Activated T-helper 17 cell treated with anti-CD3 and anti-CD28 coated beads, Interleukin-2, amount 50 U/mL, for 72 hours (primary cell): ENCODE results near the gene LRRC73. TPM values are rescaled to one million over a fixed set of nuclear protein-coding genes. Genes with fewer than 3 reads are reported as not detected.

Experiments
- ATAC-seq: fragments of 150-1000 bp; cut with Tn5 transposase; replicated peaks from 2 replicates; pipeline ENCODE4 v1.10.0; 2021; ENCODE audit warnings: mild to moderate bottlenecking, moderate library complexity
- H3K27ac Mint-ChIP-seq: one replicate; pipeline ENCODE4 v1.8.0; 2022; ENCODE audit warnings: mixed read lengths
- H3K27me3 Mint-ChIP-seq: one replicate; pipeline ENCODE4 v1.8.0; 2022; ENCODE audit warnings: mixed read lengths
- H3K36me3 Mint-ChIP-seq: one replicate; pipeline ENCODE4 v1.8.0; 2022; ENCODE audit warnings: low read depth, mild to moderate bottlenecking, mixed read lengths
- H3K4me1 Mint-ChIP-seq: one replicate; pipeline ENCODE4 v1.8.0; 2022; ENCODE audit warnings: mixed read lengths
- H3K4me3 Mint-ChIP-seq: one replicate; pipeline ENCODE4 v1.8.0; 2022; ENCODE audit warnings: mild to moderate bottlenecking, mixed read lengths
- H3K9me3 Mint-ChIP-seq: one replicate; pipeline ENCODE4 v1.8.0; 2022; ENCODE audit warnings: mixed read lengths
- total RNA-seq, 2 donors: library from RNA; stranded (reverse); gene quantifications; one replicate each; pipeline ENCODE4 v1.2.3, GENCODE V29; 2022

LRRC73 gene
- total RNA-seq, 2 donors from 2014 or later = 0.26 to 0.35 TPM

- ATAC-seq = no peak
Measured at GRCh38 chr6:43520097-43520496, 10.0 kb upstream of the LRRC73 start.

GRCh38 chr6:43517505-43518357, 7.6 kb upstream of the LRRC73 start:
- Mint-ChIP-seq H3K27me3 (no peaks in the 10 kb centered on the region), H3K9me3 (no peaks in the 10 kb centered on the region), H3K27ac (no peak overlapping the region), H3K4me1 (peaks cover 22% of the 10 kb centered on the region), H3K36me3 (no peaks in the 10 kb centered on the region), H3K4me3 (no peak overlapping the region)
- no peak for ATAC-seq

More at GRCh38 chr6:43520097-43520496, 10.0 kb upstream of the LRRC73 start:
- H3K36me3 Mint-ChIP-seq = no peaks in the 10 kb centered on the region
- H3K9me3 Mint-ChIP-seq = no peaks in the 10 kb centered on the region
- H3K4me1 Mint-ChIP-seq = peaks cover 8% of the 10 kb centered on the region
- H3K4me3 Mint-ChIP-seq = no peak overlapping the region
- no peak overlapping the region for H3K27ac Mint-ChIP-seq
- no peaks in the 10 kb centered on the region for H3K27me3 Mint-ChIP-seq

GRCh38 chr6:43516697-43517504, 6.8 kb upstream of the LRRC73 start, which contains the start of the genes POLR1C and YIPF3:
Gene POLR1C (plus strand): TSS chr6:43517089. CDS start chr6:43517110, 21 bp downstream.
Gene YIPF3 (minus strand): TSS chr6:43516926. CDS start chr6:43516807, 119 bp downstream.
- Mint-ChIP-seq H3K27ac (no peak within 1 kb of the TSS), H3K27me3 (no peaks in the 10 kb centered on the region), H3K4me3 (no peak within 1 kb of the TSS), H3K36me3 (no peaks in the 10 kb centered on the region), H3K9me3 (no peaks in the 10 kb centered on the region), H3K4me1 (peaks cover 22% of the 10 kb centered on the region)
- ATAC-seq = peak; percentile 97

GRCh38 chr6:43516367-43516696, 6.2 kb upstream of the LRRC73 start:
- H3K4me1 Mint-ChIP-seq = peaks cover 22% of the 10 kb centered on the region
- H3K36me3 Mint-ChIP-seq = no peaks in the 10 kb centered on the region
- no peak overlapping the region for H3K4me3 Mint-ChIP-seq
- H3K9me3 Mint-ChIP-seq = no peaks in the 10 kb centered on the region
- no peaks in the 10 kb centered on the region for H3K27me3 Mint-ChIP-seq
- no peak overlapping the region for H3K27ac Mint-ChIP-seq
- ATAC-seq = no peak

- H3K36me3 Mint-ChIP-seq = no peaks in the 10 kb centered on the region
- H3K27me3 Mint-ChIP-seq = no peaks in the 10 kb centered on the region
- H3K4me3 Mint-ChIP-seq = no peak overlapping the region
- H3K4me1 Mint-ChIP-seq = peaks cover 22% of the 10 kb centered on the region
- no peaks in the 10 kb centered on the region for H3K9me3 Mint-ChIP-seq
- no peak for ATAC-seq
- H3K27ac Mint-ChIP-seq = no peak overlapping the region
Measured at GRCh38 chr6:43515808-43516207, 5.7 kb upstream of the LRRC73 start.

GRCh38 chr6:43511824-43512415, 1.8 kb upstream of the LRRC73 start:
- Mint-ChIP-seq H3K4me1 (peaks cover 27% of the 10 kb centered on the region), H3K4me3 (no peak overlapping the region), H3K27me3 (peaks cover 12% of the 10 kb centered on the region), H3K36me3 (peaks cover 6% of the 10 kb centered on the region), H3K9me3 (no peaks in the 10 kb centered on the region), H3K27ac (no peak overlapping the region)
- no peak for ATAC-seq

GRCh38 chr6:43510827-43511163, 649 bp upstream of the LRRC73 start:
- Mint-ChIP-seq H3K4me3 (peak overlapping the region; percentile 63), H3K27ac (peak overlapping the region; percentile 36), H3K36me3 (peaks cover 11% of the 10 kb centered on the region), H3K4me1 (peaks cover 23% of the 10 kb centered on the region), H3K9me3 (no peaks in the 10 kb centered on the region), H3K27me3 (peaks cover 12% of the 10 kb centered on the region)
- ATAC-seq = no peak

GRCh38 chr6:43509142-43509983, 783 bp downstream of the LRRC73 start:
- H3K36me3 Mint-ChIP-seq = peaks cover 22% of the 10 kb centered on the region

GRCh38 chr6:43508481-43509141, 1.5 kb downstream of the LRRC73 start:
- Mint-ChIP-seq H3K9me3 (no peaks in the 10 kb centered on the region), H3K27me3 (peaks cover 12% of the 10 kb centered on the region), H3K36me3 (peaks cover 30% of the 10 kb centered on the region), H3K4me1 (peaks cover 10% of the 10 kb centered on the region), H3K27ac (peak overlapping the region; percentile 78), H3K4me3 (peak overlapping the region; percentile 76)
- no peak for ATAC-seq

More at GRCh38 chr6:43509142-43509983, 783 bp downstream of the LRRC73 start:
- no peaks in the 10 kb centered on the region for H3K9me3 Mint-ChIP-seq
- H3K27me3 Mint-ChIP-seq = peaks cover 12% of the 10 kb centered on the region
- ATAC-seq = peak; percentile 1
- peak overlapping the region; percentile 78 for H3K27ac Mint-ChIP-seq
- peaks cover 13% of the 10 kb centered on the region for H3K4me1 Mint-ChIP-seq
- peak overlapping the region; percentile 76 for H3K4me3 Mint-ChIP-seq

- Mint-ChIP-seq H3K27ac (peak overlapping the region; percentile 83), H3K4me1 (peaks cover 6% of the 10 kb centered on the region), H3K36me3 (peaks cover 43% of the 10 kb centered on the region), H3K4me3 (no peak overlapping the region), H3K9me3 (no peaks in the 10 kb centered on the region), H3K27me3 (peaks cover 12% of the 10 kb centered on the region)
- ATAC-seq = peak; percentile 72
Measured at GRCh38 chr6:43506667-43507471, 3.3 kb downstream of the LRRC73 start.

- H3K4me1 Mint-ChIP-seq = peaks cover 6% of the 10 kb centered on the region
- H3K4me3 Mint-ChIP-seq = no peak overlapping the region
- peaks cover 50% of the 10 kb centered on the region for H3K36me3 Mint-ChIP-seq
- H3K27ac Mint-ChIP-seq = peak overlapping the region; percentile 83
- H3K9me3 Mint-ChIP-seq = no peaks in the 10 kb centered on the region
- H3K27me3 Mint-ChIP-seq = peaks cover 12% of the 10 kb centered on the region
- ATAC-seq = no peak
Measured at GRCh38 chr6:43506171-43506570, 4.0 kb downstream of the LRRC73 start.

GRCh38 chr6:43505718-43506117, 4.4 kb downstream of the LRRC73 start:
- no peak for ATAC-seq
- peaks cover 6% of the 10 kb centered on the region for H3K4me1 Mint-ChIP-seq
- no peaks in the 10 kb centered on the region for H3K9me3 Mint-ChIP-seq
- H3K4me3 Mint-ChIP-seq = no peak overlapping the region
- peaks cover 12% of the 10 kb centered on the region for H3K27me3 Mint-ChIP-seq
- H3K36me3 Mint-ChIP-seq = peaks cover 55% of the 10 kb centered on the region
- H3K27ac Mint-ChIP-seq = no peak overlapping the region
